Measurements from ENCODE around the gene TAPT1.
A peak's percentile ranks its signal among the peaks of the same experiment; 100 is the strongest.

TAPT1 gene

DNA sequence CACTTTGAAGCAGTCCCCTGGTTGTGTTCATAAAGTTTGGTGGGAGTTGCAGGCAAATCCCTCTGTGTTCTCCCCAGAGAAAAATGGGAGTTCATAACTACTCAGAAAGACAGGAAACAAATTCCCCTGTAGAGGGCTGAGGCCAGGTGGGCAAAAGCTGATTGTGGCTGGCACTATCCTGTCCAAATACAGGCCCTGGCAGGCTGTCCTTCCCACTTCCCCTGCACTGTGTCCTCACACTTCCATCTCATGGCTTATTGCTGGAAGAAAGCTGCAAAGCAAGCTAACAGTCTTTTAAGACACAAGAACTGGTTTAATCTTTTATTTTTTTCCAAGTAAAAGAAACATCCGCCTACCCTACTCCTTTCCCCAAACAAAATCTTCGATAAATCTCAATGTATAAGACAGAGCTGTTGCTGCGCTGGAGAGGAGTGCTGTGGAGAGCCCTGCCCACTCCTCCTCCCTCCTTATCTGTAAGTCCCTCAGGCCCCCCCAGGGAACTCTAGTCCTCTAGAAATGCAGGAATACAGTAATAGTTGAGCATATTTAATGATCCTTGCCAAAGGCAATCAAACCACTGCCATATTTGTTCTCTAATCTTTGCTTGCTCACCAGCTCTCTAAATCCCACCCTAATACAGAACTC lies 14.0 kb downstream of the TAPT1 start:
- no peak for TF ChIP-seq EZH2phosphoT487 (IDR thresholded peaks at IDR 0.05; ENCODE audit: borderline replicate concordance)
- TF ChIP-seq, protein P1, sequence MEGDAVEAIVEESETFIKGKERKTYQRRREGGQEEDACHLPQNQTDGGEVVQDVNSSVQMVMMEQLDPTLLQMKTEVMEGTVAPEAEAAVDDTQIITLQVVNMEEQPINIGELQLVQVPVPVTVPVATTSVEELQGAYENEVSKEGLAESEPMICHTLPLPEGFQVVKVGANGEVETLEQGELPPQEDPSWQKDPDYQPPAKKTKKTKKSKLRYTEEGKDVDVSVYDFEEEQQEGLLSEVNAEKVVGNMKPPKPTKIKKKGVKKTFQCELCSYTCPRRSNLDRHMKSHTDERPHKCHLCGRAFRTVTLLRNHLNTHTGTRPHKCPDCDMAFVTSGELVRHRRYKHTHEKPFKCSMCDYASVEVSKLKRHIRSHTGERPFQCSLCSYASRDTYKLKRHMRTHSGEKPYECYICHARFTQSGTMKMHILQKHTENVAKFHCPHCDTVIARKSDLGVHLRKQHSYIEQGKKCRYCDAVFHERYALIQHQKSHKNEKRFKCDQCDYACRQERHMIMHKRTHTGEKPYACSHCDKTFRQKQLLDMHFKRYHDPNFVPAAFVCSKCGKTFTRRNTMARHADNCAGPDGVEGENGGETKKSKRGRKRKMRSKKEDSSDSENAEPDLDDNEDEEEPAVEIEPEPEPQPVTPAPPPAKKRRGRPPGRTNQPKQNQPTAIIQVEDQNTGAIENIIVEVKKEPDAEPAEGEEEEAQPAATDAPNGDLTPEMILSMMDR (conservative IDR thresholded peaks at IDR 0.05; ENCODE audit: low read length) = no peak
- peaks cover 98% of the 10 kb centered on the region for H3K79me2 ChIP-seq (ENCODE audit: insufficient read depth, low read length)

DNA sequence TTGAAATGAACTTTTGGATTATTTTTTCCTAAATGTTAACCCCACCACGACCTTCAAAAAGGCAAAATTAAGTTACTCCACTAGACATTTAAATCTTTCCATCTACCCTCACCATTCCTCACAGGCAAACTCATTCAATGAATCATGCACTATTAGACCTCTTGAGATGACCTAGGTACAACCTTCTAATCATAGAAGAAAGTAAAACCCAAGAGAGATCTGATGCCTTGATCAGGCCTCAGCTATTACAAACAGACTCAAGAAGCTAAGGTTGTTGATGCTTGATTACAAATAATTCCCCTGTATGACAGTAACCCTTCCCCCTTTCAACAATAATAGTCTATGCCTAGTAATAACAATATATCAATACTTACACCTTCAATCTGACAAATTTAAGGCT lies 18.9 kb downstream of the TAPT1 start:
- Histone ChIP-seq H3K9me2 (replicated peaks; ENCODE audit: low read depth, low read length) (no peaks in the 10 kb centered on the region), H3K4me1 (ENCODE audit: insufficient read depth, low read length, poor library complexity, severe bottlenecking) (peaks cover 22% of the 10 kb centered on the region), H3F3A (ENCODE audit: low read depth) (peaks cover 2% of the 10 kb centered on the region; the same call in 1 of the 2 replicates), H3K36me3 (ENCODE audit: insufficient read depth, low read length) (peaks cover 72% of the 10 kb centered on the region), H3K4me3 (ENCODE audit: low read length, poor library complexity, severe bottlenecking) (no peak overlapping the region), H3K79me2 (ENCODE audit: insufficient read depth, low read length) (peaks cover 96% of the 10 kb centered on the region), H2AFZ (ENCODE audit: low read length) (no peak overlapping the region), H3K27me3 (ENCODE audit: insufficient read depth, low read length, poor library complexity, severe bottlenecking) (no peaks in the 10 kb centered on the region), H3K9ac (ENCODE audit: low read depth, low read length, poor library complexity, severe bottlenecking) (no peak overlapping the region), H3K9me3 (ENCODE audit: insufficient read depth, low read depth, low read length) (no peaks in the 10 kb centered on the region), H3K4me2 (ENCODE audit: low read depth, low read length, poor library complexity, severe bottlenecking) (no peak overlapping the region), H4K20me1 (ENCODE audit: insufficient read depth, low read length, poor library complexity, severe bottlenecking) (peaks cover 50% of the 10 kb centered on the region)
- TF ChIP-seq, protein P1 (conservative IDR thresholded peaks at IDR 0.05; ENCODE audit: low read length) = no peak
- no peak for TF ChIP-seq EZH2phosphoT487 (IDR thresholded peaks at IDR 0.05; ENCODE audit: borderline replicate concordance)

More for the DNA sequence above, 14.0 kb downstream of the TAPT1 start:
- H3K9ac ChIP-seq (ENCODE audit: low read depth, low read length, poor library complexity, severe bottlenecking) = no peak overlapping the region
- H3F3A ChIP-seq (ENCODE audit: low read depth) = no peaks in the 10 kb centered on the region
- no peak overlapping the region for H2AFZ ChIP-seq (ENCODE audit: low read length)
- peak overlapping the region; percentile 6 for H3K4me2 ChIP-seq (ENCODE audit: low read depth, low read length, poor library complexity, severe bottlenecking)
- H3K4me1 ChIP-seq (ENCODE audit: insufficient read depth, low read length, poor library complexity, severe bottlenecking) = peaks cover 33% of the 10 kb centered on the region
- peaks cover 66% of the 10 kb centered on the region for H4K20me1 ChIP-seq (ENCODE audit: insufficient read depth, low read length, poor library complexity, severe bottlenecking)
- no peaks in the 10 kb centered on the region for H3K9me3 ChIP-seq (ENCODE audit: insufficient read depth, low read depth, low read length)
- no peaks in the 10 kb centered on the region for H3K27me3 ChIP-seq (ENCODE audit: insufficient read depth, low read length, poor library complexity, severe bottlenecking)
- H3K36me3 ChIP-seq (ENCODE audit: insufficient read depth, low read length) = peaks cover 64% of the 10 kb centered on the region
- no peaks in the 10 kb centered on the region for H3K9me2 ChIP-seq (replicated peaks; ENCODE audit: low read depth, low read length)
- H3K4me3 ChIP-seq (ENCODE audit: low read length, poor library complexity, severe bottlenecking) = no peak overlapping the region

DNA sequence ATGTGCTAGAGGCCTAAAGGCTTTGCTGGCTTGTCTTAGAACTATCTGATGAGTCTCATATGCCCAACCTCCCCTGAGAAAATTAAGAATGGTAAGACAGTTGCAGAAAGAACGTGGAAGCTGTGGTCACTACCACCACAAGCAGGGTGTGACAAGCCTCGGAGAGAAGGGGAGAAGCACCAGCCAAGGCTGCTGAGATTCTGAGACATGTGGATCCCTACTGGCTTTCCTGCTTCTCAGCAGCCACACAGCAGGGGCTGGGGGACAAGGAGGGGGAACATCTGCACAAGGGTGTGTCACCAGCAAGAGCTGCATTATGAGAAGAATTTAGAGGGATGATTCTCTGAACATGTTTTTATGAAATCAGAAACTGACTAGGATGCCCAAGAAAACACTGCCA lies 19.4 kb downstream of the TAPT1 start:
- Histone ChIP-seq H3K4me1 (ENCODE audit: insufficient read depth, low read length, poor library complexity, severe bottlenecking) (peaks cover 17% of the 10 kb centered on the region), H3K27me3 (ENCODE audit: insufficient read depth, low read length, poor library complexity, severe bottlenecking) (no peaks in the 10 kb centered on the region), H3F3A (ENCODE audit: low read depth) (peaks cover 2% of the 10 kb centered on the region; the same call in 1 of the 2 replicates), H4K20me1 (ENCODE audit: insufficient read depth, low read length, poor library complexity, severe bottlenecking) (peaks cover 49% of the 10 kb centered on the region), H3K9ac (ENCODE audit: low read depth, low read length, poor library complexity, severe bottlenecking) (no peak overlapping the region), H3K4me2 (ENCODE audit: low read depth, low read length, poor library complexity, severe bottlenecking) (no peak overlapping the region), H3K9me3 (ENCODE audit: insufficient read depth, low read depth, low read length) (no peaks in the 10 kb centered on the region), H3K79me2 (ENCODE audit: insufficient read depth, low read length) (peaks cover 92% of the 10 kb centered on the region), H2AFZ (ENCODE audit: low read length) (no peak overlapping the region), H3K4me3 (ENCODE audit: low read length, poor library complexity, severe bottlenecking) (no peak overlapping the region), H3K9me2 (replicated peaks; ENCODE audit: low read depth, low read length) (no peaks in the 10 kb centered on the region), H3K36me3 (ENCODE audit: insufficient read depth, low read length) (peaks cover 68% of the 10 kb centered on the region)
- TF ChIP-seq EZH2phosphoT487 (IDR thresholded peaks at IDR 0.05; ENCODE audit: borderline replicate concordance) = no peak
- TF ChIP-seq, protein P1 (conservative IDR thresholded peaks at IDR 0.05; ENCODE audit: low read length) = no peak

Measured in Loucy (cell line).